ENCODE measurements around the gene REEP1.

DNA sequence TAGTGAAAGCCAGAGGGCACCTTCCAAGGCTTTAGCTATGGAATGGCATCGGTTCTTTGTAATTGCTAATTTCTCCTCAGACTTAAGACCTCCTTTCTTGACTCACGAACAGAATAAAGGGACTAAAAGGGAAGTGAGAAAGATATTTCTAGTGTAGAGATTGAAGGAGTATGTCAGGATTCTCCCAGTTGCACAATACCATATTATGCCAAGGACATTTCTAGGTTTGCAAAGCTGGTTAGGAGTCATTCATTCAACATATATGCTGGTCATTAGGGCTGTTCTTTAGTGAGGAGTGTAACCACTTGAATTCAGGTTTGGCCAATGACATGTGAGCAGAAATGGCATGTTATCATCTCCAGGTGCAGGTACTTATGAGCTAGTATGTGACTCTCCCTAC lies 7.4 kb downstream of the REEP1 start:
- TF ChIP-seq, protein P1, sequence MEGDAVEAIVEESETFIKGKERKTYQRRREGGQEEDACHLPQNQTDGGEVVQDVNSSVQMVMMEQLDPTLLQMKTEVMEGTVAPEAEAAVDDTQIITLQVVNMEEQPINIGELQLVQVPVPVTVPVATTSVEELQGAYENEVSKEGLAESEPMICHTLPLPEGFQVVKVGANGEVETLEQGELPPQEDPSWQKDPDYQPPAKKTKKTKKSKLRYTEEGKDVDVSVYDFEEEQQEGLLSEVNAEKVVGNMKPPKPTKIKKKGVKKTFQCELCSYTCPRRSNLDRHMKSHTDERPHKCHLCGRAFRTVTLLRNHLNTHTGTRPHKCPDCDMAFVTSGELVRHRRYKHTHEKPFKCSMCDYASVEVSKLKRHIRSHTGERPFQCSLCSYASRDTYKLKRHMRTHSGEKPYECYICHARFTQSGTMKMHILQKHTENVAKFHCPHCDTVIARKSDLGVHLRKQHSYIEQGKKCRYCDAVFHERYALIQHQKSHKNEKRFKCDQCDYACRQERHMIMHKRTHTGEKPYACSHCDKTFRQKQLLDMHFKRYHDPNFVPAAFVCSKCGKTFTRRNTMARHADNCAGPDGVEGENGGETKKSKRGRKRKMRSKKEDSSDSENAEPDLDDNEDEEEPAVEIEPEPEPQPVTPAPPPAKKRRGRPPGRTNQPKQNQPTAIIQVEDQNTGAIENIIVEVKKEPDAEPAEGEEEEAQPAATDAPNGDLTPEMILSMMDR (conservative IDR thresholded peaks at IDR 0.05): no peak
- no peak for TF ChIP-seq EZH2 (IDR thresholded peaks at IDR 0.05; ENCODE audit: low read depth)

All from PC-9 (cell line).